ENCODE results near the gene RNF148.

Gene RNF148

DNA sequence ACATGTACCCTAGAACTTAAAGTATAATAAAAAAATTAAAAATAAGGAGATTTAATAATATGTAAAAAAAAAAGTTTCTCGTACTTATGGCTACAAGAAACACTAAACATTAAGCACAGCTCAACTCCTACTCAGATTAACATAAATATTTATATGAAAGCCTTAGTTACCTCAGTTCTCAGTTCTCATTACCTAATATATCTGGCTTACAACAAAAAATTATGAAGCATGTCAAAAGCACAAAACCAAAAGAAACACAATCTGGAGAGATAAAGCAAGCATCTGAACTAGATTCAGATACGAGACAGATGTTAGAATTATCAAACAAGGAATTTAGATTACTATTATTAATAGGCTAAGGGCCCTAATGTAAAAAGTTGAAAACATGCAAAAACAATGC is 43.9 kb downstream of the RNF148 start:
- Histone ChIP-seq H3K79me2 (ENCODE audit: insufficient read depth, low read length) (no peaks in the 10 kb centered on the region), H3K4me3 (ENCODE audit: low read depth, low read length, poor library complexity, severe bottlenecking) (no peak overlapping the region), H3K9ac (ENCODE audit: low read length) (no peak overlapping the region), H2AFZ (ENCODE audit: low read length) (no peak overlapping the region), H3K4me1 (ENCODE audit: insufficient read depth, low read length, severe bottlenecking) (no peaks in the 10 kb centered on the region), H3K4me2 (ENCODE audit: low read length) (no peak overlapping the region), H3F3A (ENCODE audit: insufficient read depth, low read length) (no peaks in the 10 kb centered on the region), H3K27ac (ENCODE audit: low read depth, low read length, poor library complexity, severe bottlenecking) (no peak overlapping the region), H4K20me1 (ENCODE audit: insufficient read depth, low read length) (no peaks in the 10 kb centered on the region), H3K9me2 (ENCODE audit: low read depth, low read length) (no peaks in the 10 kb centered on the region), H3K9me3 (ENCODE audit: low read length) (no peaks in the 10 kb centered on the region), H3K36me3 (ENCODE audit: insufficient read depth, low read length) (no peaks in the 10 kb centered on the region), H3K27me3 (ENCODE audit: insufficient read depth, low read length) (no peaks in the 10 kb centered on the region)
- no peak for TF ChIP-seq EZH2 (IDR thresholded peaks at IDR 0.05; ENCODE audit: borderline replicate concordance, low read length)
- TF ChIP-seq, protein P1, sequence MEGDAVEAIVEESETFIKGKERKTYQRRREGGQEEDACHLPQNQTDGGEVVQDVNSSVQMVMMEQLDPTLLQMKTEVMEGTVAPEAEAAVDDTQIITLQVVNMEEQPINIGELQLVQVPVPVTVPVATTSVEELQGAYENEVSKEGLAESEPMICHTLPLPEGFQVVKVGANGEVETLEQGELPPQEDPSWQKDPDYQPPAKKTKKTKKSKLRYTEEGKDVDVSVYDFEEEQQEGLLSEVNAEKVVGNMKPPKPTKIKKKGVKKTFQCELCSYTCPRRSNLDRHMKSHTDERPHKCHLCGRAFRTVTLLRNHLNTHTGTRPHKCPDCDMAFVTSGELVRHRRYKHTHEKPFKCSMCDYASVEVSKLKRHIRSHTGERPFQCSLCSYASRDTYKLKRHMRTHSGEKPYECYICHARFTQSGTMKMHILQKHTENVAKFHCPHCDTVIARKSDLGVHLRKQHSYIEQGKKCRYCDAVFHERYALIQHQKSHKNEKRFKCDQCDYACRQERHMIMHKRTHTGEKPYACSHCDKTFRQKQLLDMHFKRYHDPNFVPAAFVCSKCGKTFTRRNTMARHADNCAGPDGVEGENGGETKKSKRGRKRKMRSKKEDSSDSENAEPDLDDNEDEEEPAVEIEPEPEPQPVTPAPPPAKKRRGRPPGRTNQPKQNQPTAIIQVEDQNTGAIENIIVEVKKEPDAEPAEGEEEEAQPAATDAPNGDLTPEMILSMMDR (IDR thresholded peaks at IDR 0.05; ENCODE audit: low read length), result no peak

DNA sequence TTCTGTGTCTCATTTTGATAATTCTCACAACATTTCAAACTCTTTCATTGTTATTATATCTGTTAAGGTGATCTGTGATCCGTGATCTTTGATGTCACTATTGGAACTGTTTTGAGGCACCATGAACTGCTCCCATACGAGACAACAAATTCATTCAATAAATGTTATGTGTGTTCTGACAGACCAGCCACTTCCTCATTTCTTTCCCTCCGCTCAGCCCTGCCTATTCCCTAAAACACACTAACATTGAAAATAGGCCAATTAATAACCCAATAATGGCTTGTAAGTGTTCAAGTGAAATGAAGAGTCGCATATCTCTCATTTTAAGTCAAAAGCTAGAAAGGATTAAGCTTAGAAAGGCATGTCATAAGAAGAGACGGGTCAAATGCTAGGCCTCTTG is 49.0 kb downstream of the RNF148 start:
- no peaks in the 10 kb centered on the region for H3K9me3 ChIP-seq (ENCODE audit: low read length)
- no peaks in the 10 kb centered on the region for H3F3A ChIP-seq (ENCODE audit: insufficient read depth, low read length)
- H3K9me2 ChIP-seq (ENCODE audit: low read depth, low read length), result no peaks in the 10 kb centered on the region
- TF ChIP-seq EZH2 (IDR thresholded peaks at IDR 0.05; ENCODE audit: borderline replicate concordance, low read length), result no peak
- TF ChIP-seq, protein P1 (IDR thresholded peaks at IDR 0.05; ENCODE audit: low read length), result no peak
- H4K20me1 ChIP-seq (ENCODE audit: insufficient read depth, low read length), result no peaks in the 10 kb centered on the region
- H3K27me3 ChIP-seq (ENCODE audit: insufficient read depth, low read length), result no peaks in the 10 kb centered on the region
- no peaks in the 10 kb centered on the region for H3K79me2 ChIP-seq (ENCODE audit: insufficient read depth, low read length)
- no peak overlapping the region for H3K9ac ChIP-seq (ENCODE audit: low read length)
- no peak overlapping the region for H3K27ac ChIP-seq (ENCODE audit: low read depth, low read length, poor library complexity, severe bottlenecking)
- H3K4me1 ChIP-seq (ENCODE audit: insufficient read depth, low read length, severe bottlenecking), result no peaks in the 10 kb centered on the region
- no peaks in the 10 kb centered on the region for H3K36me3 ChIP-seq (ENCODE audit: insufficient read depth, low read length)
- no peak overlapping the region for H3K4me3 ChIP-seq (ENCODE audit: low read depth, low read length, poor library complexity, severe bottlenecking)
- no peak overlapping the region for H2AFZ ChIP-seq (ENCODE audit: low read length)
- H3K4me2 ChIP-seq (ENCODE audit: low read length), result no peak overlapping the region

DNA sequence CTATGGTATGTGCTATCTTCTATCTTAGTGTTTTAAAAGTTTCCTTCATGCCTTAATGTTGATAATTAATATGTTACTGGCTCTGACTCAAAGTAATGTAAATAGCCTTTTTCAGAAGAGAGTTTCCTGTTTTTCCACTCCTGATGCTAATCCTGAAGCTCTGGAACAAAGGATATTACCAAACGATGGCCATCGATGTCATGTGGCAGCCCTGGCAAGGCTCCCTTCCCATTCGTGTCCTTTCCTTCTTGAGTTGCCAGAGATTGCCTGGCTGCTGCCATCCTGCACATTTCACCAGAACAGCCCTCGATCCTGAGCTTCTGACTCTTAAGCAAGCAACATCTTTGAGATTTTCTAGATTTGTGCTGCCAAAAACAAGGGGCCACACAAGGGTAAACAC is 49.8 kb downstream of the RNF148 start:
- Histone ChIP-seq H4K20me1 (ENCODE audit: insufficient read depth, low read length) (no peaks in the 10 kb centered on the region), H3K4me3 (ENCODE audit: low read depth, low read length, poor library complexity, severe bottlenecking) (no peak overlapping the region), H3K4me2 (ENCODE audit: low read length) (no peak overlapping the region), H3K36me3 (ENCODE audit: insufficient read depth, low read length) (no peaks in the 10 kb centered on the region), H3K27me3 (ENCODE audit: insufficient read depth, low read length) (no peaks in the 10 kb centered on the region), H3K9me2 (ENCODE audit: low read depth, low read length) (no peaks in the 10 kb centered on the region), H3K4me1 (ENCODE audit: insufficient read depth, low read length, severe bottlenecking) (no peaks in the 10 kb centered on the region), H3K79me2 (ENCODE audit: insufficient read depth, low read length) (no peaks in the 10 kb centered on the region), H2AFZ (ENCODE audit: low read length) (no peak overlapping the region), H3F3A (ENCODE audit: insufficient read depth, low read length) (no peaks in the 10 kb centered on the region), H3K9me3 (ENCODE audit: low read length) (no peaks in the 10 kb centered on the region), H3K27ac (ENCODE audit: low read depth, low read length, poor library complexity, severe bottlenecking) (no peak overlapping the region), H3K9ac (ENCODE audit: low read length) (no peak overlapping the region)
- TF ChIP-seq EZH2 (IDR thresholded peaks at IDR 0.05; ENCODE audit: borderline replicate concordance, low read length), result no peak
- TF ChIP-seq, protein P1 (IDR thresholded peaks at IDR 0.05; ENCODE audit: low read length), result no peak
